Stimulated activated CD4-positive, alpha-beta T cell treated with anti-CD3 and anti-CD28 coated beads, Interleukin-12 subunit alpha, Interleukin-12 subunit beta, amount 100 ng/mL, for 24 hours (primary cell): Measurements from ENCODE around the gene GAS7.

Experiments used
- DNase-seq, 2 experiments: peaks; one replicate each; pipeline ENCODE4 v3.0.0-alpha.2; 2020; ENCODE audit warnings: low read depth in 2 of 2

GAS7 gene

DNA sequence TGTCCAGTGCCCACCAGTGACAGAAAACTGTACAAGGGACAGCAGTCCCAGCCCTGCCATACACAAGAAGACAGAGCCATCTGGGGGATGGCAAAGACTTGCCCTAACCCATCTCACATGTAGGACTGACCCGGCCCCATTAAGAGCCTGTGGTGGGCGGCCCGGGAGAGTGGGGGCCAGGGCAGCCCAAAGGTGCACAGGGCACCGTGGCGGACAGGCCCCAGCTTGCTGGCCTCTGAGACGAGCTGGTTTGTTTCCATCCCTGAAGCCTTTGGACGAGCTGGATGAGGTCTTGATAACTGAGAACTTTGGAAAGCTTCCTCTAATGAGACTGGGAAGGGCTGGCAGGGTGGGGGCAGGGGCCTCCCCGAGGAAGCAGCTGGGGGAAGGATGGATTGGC, 282.3 kb downstream of the GAS7 start:
- DNase-seq: no peak

- no peak for DNase-seq
These were observed 284.9 kb downstream of the GAS7 start for GRCh38 chr17:9913476-9913875.

DNA sequence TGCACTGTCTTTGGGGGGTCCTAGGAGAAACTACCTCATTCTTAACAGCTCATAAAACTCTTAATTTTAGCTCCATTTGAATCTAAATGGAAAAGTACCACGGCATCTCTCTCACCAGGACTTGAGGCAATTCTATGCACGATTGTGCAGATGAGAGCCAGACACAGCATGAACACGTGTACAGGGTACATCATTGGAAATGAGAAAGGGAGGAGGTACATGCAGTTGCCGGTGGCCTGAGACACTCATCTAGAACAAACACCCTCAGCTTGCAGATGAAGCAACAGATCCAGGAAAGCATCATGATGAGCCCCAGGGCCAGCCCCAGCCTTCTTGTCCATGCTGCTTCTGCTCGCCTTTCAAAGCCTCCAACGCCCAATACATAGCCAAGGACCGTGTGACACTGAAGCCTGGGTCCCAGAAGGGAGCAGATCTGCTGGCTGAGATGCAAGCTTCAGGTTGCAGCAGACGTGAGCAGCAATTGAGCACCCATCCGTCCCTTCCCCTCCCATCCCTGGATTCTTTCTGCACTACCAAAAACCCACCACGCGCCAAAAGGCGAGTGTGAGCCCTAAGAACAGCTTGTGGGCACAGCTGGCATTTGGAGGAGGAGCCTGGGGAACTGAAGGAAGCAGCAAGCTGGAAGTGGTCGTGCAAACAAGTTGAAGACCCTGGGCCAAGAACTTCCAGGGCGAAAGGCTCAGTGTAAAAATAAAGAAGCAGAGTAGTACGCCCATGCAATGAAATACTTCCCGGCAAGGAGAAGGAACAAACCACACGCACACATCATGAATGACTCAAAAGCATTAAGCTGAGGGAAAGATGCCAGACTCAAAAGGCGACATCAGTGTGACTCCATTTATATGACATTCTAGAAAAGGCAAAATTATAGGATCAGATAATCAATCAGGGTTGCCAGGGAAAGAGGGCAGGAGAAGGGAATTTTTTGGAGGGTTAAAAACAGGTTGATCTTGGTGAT, 286.0 kb downstream of the GAS7 start:
- no peak for DNase-seq

- DNase-seq: no peak
These were observed 287.3 kb downstream of the GAS7 start for GRCh38 chr17:9911089-9911488.

GRCh38 chr17:9908649-9909042, 289.8 kb downstream of the GAS7 start:
- no peak for DNase-seq

GRCh38 chr17:9907883-9908648, 290.3 kb downstream of the GAS7 start:
- no peak for DNase-seq

- DNase-seq: no peak
These were observed 291.3 kb downstream of the GAS7 start for GRCh38 chr17:9907131-9907530.

DNA sequence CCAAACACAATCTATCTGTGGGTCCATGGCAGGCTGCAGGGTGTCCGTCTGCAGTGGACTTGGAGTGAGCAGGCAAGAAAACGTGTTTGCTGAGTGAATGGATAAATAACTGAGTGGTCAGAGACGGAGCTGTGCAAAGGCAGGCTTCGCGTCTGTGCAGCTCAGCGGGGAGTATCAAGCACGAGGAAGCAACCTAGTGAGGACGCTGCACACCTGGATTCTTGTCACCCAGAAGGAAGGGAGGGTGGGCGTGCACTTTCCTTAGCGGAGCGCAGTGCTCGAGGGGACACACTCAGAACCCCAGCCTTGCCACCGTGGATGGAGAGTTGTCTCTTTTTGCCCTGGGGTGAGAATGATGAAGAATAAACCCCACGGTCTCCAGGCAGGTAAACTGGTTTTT, 291.8 kb downstream of the GAS7 start:
- no peak for DNase-seq

DNA sequence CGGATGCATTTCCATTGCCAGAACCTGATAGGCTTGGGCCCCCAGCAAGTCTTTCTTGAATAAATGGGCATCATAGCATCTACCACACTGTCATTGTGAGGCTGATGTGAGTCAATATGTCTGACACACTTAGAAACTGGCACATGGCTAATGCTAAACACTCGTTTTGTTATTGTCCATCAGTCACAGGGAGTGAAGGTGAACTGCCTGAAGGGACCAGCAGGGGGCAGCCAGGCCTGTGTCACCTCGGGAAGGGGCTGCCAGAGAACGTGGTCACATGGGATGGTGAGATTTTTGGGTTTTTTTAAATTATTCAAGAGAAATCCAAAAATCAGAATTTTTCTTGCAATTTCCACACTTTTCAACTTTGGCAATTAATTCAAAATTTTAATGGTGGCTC, 292.5 kb downstream of the GAS7 start:
- no peak for DNase-seq

GRCh38 chr17:9905078-9905415, 293.4 kb downstream of the GAS7 start, which contains the start of gene RCVRN:
Gene RCVRN, minus strand, starts transcription at chr17:9905271. Its CDS starts 91 bp downstream, at chr17:9905180.
- DNase-seq: no peak

GRCh38 chr17:9904277-9905077, 293.9 kb downstream of the GAS7 start:
- DNase-seq: no peak

DNA sequence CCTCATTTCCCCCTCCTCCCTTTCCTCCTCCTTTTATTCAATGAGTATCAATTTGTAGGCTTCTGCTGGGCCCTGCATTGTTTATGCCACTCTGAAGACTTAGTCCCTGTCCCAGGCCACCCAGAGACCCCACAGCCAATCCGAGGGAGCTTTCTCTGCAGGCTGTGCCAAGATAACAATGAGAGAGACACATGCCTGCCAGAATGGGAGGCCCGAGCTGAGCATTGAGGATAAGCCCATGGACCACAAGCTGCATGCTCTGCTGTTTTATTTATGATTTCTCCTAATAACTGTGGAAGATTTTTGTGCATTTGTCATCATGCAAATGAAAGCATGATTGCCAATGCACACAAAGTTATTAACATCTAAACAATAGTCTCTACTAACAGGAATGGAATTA, 296.3 kb downstream of the GAS7 start:
- DNase-seq: no peak

- DNase-seq: no peak
These were observed 297.6 kb downstream of the GAS7 start for GRCh38 chr17:9900784-9901183.

DNA sequence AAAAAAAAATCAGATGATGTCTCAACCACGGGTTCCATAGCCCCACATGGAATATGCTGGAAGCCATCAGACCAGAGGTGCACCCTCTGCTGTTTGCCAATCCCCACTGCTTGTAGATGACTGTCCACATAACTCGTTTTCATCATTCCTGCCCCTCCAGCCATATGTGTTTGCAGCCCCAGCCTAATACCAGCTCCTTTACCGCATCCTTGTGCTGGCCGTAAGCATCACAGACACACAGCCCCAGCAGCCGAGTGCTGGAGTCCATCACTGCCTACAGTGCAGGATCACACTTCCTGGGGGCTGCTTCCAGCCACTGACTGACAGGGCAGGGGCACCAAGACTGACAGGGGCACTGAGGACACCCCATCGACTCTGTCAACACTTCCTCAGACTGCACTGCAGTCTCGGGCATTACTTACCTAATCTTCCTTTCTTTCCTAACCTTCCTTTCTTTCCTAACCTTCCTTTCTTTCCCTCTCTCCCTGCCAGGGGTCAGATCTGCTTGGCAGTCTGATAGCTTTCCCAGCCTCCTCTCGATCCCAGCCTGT, 298.3 kb downstream of the GAS7 start:
- DNase-seq: no peak

- DNase-seq: no peak
These were observed 298.9 kb downstream of the GAS7 start for GRCh38 chr17:9899280-9900043.

- DNase-seq: no peak
These were observed 299.6 kb downstream of the GAS7 start for GRCh38 chr17:9898812-9899211.

DNA sequence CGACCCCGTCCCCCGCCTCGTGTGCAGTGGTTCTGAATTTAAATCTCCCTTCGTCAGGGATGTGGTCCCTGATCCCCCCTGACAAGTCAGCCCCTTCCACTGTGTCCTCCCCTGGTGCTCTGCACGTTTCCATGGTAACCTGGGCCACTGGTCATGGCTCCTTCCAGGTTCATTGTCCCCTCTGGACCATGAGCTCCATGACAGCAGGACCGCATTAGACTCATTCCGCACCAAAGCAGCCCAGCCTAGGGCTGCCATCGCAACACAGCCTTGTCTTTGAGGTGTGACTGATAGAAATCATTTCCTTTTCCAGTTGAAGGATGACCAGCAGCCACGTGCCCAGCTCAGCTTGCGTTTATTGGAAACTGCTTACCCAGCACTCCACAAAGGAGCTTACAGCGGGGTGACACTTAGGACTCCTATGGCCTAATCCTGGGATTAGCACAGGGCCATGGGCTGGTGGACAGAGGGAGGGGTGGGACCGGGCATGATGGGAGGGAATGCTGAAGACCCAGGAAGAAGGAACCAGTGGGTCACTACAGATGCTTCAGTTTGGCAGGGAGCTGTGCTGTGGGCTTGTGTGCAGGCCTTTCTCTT, 300.9 kb downstream of the GAS7 start:
- DNase-seq: no peak

GRCh38 chr17:9895923-9896322, 302.5 kb downstream of the GAS7 start:
- no peak for DNase-seq

- DNase-seq: no peak
These were observed 304.2 kb downstream of the GAS7 start for GRCh38 chr17:9894231-9894630.

- DNase-seq: no peak
These were observed 304.9 kb downstream of the GAS7 start for GRCh38 chr17:9893411-9894012.
